ENCODE data around the gene RPS5.

Gene RPS5

DNA sequence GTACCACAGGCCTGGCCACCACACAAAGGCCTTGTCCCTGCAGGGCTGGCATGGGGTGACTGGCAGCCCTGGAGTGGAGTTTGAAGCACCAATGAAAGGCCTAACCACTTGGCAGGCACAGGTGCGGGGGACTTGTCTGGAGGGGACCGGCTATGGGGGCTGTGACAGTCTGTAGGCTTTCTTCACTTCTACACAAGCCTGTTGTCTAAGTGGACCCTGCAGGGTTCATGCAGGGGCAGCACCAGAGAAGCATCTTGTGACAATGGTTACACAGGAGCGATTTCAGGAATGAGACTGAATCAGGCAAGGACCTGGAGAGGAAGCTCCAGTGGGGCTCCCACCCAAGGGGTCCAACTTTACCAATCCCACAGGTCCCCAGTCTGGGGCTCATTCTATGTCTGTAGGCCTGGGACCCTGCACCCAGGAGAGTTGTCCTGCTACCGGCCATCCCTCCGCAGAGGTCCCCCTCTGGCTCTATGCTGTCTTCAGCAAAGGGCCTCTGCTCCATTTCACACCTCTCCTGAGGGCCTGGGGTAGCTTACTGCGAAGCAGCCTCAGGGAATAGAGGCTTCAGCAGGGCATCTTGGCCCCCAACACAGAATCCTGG is 4.0 kb upstream of the RPS5 start:
- Histone ChIP-seq H3K36me3 (ENCODE audit: insufficient read depth, low read length) (peaks cover 8% of the 10 kb centered on the region), H3K9me3 (ENCODE audit: low read length) (no peaks in the 10 kb centered on the region), H3K4me2 (ENCODE audit: low read length) (peak overlapping the region; percentile 91; the same call in 1 of the 2 replicates), H3F3A (ENCODE audit: insufficient read depth, low read length) (no peaks in the 10 kb centered on the region), H3K27ac (ENCODE audit: low read depth, low read length, poor library complexity, severe bottlenecking) (peak overlapping the region; percentile 63), H3K79me2 (ENCODE audit: insufficient read depth, low read length) (peaks cover 10% of the 10 kb centered on the region), H3K27me3 (ENCODE audit: insufficient read depth, low read length) (no peaks in the 10 kb centered on the region), H2AFZ (ENCODE audit: low read length) (no peak overlapping the region), H4K20me1 (ENCODE audit: insufficient read depth, low read length) (no peaks in the 10 kb centered on the region), H3K4me1 (ENCODE audit: insufficient read depth, low read length, severe bottlenecking) (peaks cover 51% of the 10 kb centered on the region), H3K9me2 (ENCODE audit: low read depth, low read length) (no peaks in the 10 kb centered on the region), H3K4me3 (ENCODE audit: low read depth, low read length, poor library complexity, severe bottlenecking) (no peak overlapping the region), H3K9ac (ENCODE audit: low read length) (peak overlapping the region; percentile 18; the same call in 1 of the 2 replicates)
- no peak for TF ChIP-seq EZH2 (IDR thresholded peaks at IDR 0.05; ENCODE audit: borderline replicate concordance, low read length)
- TF ChIP-seq, protein P1, sequence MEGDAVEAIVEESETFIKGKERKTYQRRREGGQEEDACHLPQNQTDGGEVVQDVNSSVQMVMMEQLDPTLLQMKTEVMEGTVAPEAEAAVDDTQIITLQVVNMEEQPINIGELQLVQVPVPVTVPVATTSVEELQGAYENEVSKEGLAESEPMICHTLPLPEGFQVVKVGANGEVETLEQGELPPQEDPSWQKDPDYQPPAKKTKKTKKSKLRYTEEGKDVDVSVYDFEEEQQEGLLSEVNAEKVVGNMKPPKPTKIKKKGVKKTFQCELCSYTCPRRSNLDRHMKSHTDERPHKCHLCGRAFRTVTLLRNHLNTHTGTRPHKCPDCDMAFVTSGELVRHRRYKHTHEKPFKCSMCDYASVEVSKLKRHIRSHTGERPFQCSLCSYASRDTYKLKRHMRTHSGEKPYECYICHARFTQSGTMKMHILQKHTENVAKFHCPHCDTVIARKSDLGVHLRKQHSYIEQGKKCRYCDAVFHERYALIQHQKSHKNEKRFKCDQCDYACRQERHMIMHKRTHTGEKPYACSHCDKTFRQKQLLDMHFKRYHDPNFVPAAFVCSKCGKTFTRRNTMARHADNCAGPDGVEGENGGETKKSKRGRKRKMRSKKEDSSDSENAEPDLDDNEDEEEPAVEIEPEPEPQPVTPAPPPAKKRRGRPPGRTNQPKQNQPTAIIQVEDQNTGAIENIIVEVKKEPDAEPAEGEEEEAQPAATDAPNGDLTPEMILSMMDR (IDR thresholded peaks at IDR 0.05; ENCODE audit: low read length): no peak

DNA sequence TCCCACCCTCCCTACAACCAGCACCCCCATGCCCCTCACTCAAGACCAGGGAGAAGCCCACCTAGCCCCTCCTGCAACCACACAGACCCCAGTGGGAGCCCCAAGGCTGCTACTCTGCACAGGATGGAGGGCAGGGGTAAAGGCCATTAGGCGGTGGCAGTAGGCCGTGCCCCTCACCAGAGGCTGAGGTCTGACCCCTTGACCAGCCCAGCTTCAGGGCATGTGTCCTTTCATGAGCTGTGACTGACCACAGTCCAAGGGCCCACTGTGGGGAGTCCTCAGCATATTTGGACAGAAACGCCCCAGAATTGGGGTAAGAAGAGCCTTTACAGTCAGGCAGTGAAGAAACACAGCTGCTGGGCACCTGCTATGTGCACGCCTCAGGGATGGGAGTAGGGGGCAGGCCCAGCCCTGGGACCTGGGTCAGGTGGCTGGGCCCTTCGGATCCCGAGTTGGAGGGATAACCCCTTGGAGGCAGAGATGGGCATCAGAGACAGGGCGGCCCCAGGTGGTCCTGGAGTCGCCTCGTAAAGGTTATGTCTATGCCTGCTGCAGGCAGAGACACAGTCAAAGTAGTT is 1.7 kb upstream of the RPS5 start:
- H3K79me2 ChIP-seq (ENCODE audit: insufficient read depth, low read length): peaks cover 21% of the 10 kb centered on the region
- H3K27ac ChIP-seq (ENCODE audit: low read depth, low read length, poor library complexity, severe bottlenecking): peak overlapping the region; percentile 88
- 0 out of 2 replicates have a peak, but pooled peaks cover 4% of the 10 kb centered on the region for H3F3A ChIP-seq (ENCODE audit: insufficient read depth, low read length)

GRCh38 chr19:58385891-58386575 is 1.0 kb upstream of the RPS5 start:
- Histone ChIP-seq H3F3A (ENCODE audit: insufficient read depth, low read length) (0 out of 2 replicates have a peak, but pooled peaks cover 4% of the 10 kb centered on the region), H3K4me1 (ENCODE audit: insufficient read depth, low read length, severe bottlenecking) (peaks cover 53% of the 10 kb centered on the region), H3K27me3 (ENCODE audit: insufficient read depth, low read length) (no peaks in the 10 kb centered on the region), H3K9ac (ENCODE audit: low read length) (peak overlapping the region; percentile 89), H3K4me2 (ENCODE audit: low read length) (peak overlapping the region; percentile 68), H3K36me3 (ENCODE audit: insufficient read depth, low read length) (peaks cover 35% of the 10 kb centered on the region), H4K20me1 (ENCODE audit: insufficient read depth, low read length) (no peaks in the 10 kb centered on the region), H2AFZ (ENCODE audit: low read length) (no peak overlapping the region), H3K27ac (ENCODE audit: low read depth, low read length, poor library complexity, severe bottlenecking) (peak overlapping the region; percentile 88), H3K79me2 (ENCODE audit: insufficient read depth, low read length) (peaks cover 21% of the 10 kb centered on the region), H3K4me3 (ENCODE audit: low read depth, low read length, poor library complexity, severe bottlenecking) (peak overlapping the region; percentile 98), H3K9me3 (ENCODE audit: low read length) (no peaks in the 10 kb centered on the region), H3K9me2 (ENCODE audit: low read depth, low read length) (no peaks in the 10 kb centered on the region)
- TF ChIP-seq EZH2 (IDR thresholded peaks at IDR 0.05; ENCODE audit: borderline replicate concordance, low read length): no peak
- TF ChIP-seq, protein P1 (IDR thresholded peaks at IDR 0.05; ENCODE audit: low read length): no peak

More for the DNA sequence above, 1.7 kb upstream of the RPS5 start:
- Histone ChIP-seq H3K9ac (ENCODE audit: low read length) (peak overlapping the region; percentile 89), H3K27me3 (ENCODE audit: insufficient read depth, low read length) (no peaks in the 10 kb centered on the region), H2AFZ (ENCODE audit: low read length) (no peak overlapping the region), H3K4me1 (ENCODE audit: insufficient read depth, low read length, severe bottlenecking) (peaks cover 49% of the 10 kb centered on the region), H3K36me3 (ENCODE audit: insufficient read depth, low read length) (peaks cover 29% of the 10 kb centered on the region), H4K20me1 (ENCODE audit: insufficient read depth, low read length) (no peaks in the 10 kb centered on the region), H3K9me3 (ENCODE audit: low read length) (no peaks in the 10 kb centered on the region), H3K4me2 (ENCODE audit: low read length) (peak overlapping the region; percentile 68), H3K4me3 (ENCODE audit: low read depth, low read length, poor library complexity, severe bottlenecking) (peak overlapping the region; percentile 98), H3K9me2 (ENCODE audit: low read depth, low read length) (no peaks in the 10 kb centered on the region)
- TF ChIP-seq, protein P1 (IDR thresholded peaks at IDR 0.05; ENCODE audit: low read length): no peak
- TF ChIP-seq EZH2 (IDR thresholded peaks at IDR 0.05; ENCODE audit: borderline replicate concordance, low read length): no peak
